GM19328 (cell line): ENCODE data around the gene MISP3.

ENCODE experiments used
- ATAC-seq: cut with Tn5 transposase; IDR thresholded peaks from one replicate; pipeline ENCODE4 v1.9.1; 2021; ENCODE audit warnings: mild to moderate bottlenecking, moderate library complexity; ENCODE audit not compliant: unreplicated experiment

Gene MISP3

GRCh38 chr19:14101003-14101545 lies 28.5 kb downstream of the MISP3 start:
- no peak for ATAC-seq

GRCh38 chr19:14102102-14102696 lies 29.6 kb downstream of the MISP3 start:
- ATAC-seq = no peak

- no peak for ATAC-seq
Measured at GRCh38 chr19:14102756-14103155, 30.2 kb downstream of the MISP3 start.

- ATAC-seq = no peak
Measured at GRCh38 chr19:14103310-14103709, 30.7 kb downstream of the MISP3 start.

DNA sequence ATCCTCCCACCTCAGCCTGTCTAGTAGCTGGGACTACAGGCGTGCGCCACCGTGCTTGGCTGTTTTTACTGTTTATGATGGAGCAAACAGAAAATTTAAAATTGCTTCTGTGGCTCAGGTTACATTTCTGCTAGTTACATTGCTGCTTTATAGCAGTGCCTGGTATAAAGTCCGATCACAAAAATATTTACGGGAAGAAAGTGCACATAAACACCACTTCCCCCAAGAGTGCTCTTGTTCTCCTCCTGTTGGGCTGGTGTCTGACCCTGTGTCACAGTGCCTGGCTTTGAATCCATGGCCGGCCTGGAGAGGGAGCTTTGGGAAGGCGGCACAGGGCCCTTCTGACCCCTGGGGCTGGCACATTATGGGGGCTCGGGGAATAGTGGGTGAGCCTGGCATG lies 33.1 kb downstream of the MISP3 start:
- no peak for ATAC-seq

GRCh38 chr19:14106840-14107239 lies 34.3 kb downstream of the MISP3 start:
- ATAC-seq = no peak

- ATAC-seq = no peak
Measured at GRCh38 chr19:14107581-14108461, 35.2 kb downstream of the MISP3 start.

GRCh38 chr19:14110650-14111049 lies 38.1 kb downstream of the MISP3 start:
- ATAC-seq = no peak

GRCh38 chr19:14111486-14111885 lies 38.9 kb downstream of the MISP3 start:
- ATAC-seq = no peak

DNA sequence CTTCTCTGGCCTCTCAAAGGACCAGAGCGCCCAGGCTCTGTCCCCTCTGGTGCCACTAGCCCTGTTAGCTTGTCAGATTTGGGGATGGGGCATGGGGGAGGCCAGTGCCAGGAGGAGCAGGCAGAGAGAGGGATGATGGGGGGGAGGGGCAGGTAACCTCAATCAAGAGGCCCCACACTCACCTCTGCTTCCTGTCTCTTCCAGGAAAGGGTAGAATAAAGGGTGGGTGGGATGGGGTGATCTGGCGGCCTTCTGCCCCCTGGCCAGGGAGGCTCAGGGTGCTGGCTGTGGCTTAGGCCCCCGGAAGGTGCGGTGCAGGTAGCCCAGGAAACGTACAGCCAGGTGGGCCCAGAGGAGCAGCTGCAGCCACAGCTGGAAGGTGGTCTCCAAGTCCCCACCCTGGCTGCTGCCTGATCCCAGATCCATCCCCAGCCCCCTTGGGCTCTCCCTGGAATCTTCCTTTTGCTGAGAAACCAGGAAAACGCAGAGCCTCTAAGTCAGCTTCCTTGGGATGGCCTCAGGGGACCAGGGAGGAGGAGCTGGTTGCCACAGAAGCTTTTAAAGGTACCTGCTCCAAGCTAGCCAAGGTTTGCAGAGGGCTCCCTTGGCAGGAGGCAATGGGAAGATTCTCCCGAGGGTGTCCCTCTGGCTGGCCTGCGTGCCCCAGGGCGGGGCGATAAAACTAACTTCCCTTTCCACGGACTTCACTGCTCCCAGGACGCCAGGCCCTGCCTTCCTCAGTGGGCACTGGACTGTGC lies 39.6 kb downstream of the MISP3 start:
- ATAC-seq = no peak

GRCh38 chr19:14112809-14113385 lies 40.3 kb downstream of the MISP3 start:
- ATAC-seq = no peak

DNA sequence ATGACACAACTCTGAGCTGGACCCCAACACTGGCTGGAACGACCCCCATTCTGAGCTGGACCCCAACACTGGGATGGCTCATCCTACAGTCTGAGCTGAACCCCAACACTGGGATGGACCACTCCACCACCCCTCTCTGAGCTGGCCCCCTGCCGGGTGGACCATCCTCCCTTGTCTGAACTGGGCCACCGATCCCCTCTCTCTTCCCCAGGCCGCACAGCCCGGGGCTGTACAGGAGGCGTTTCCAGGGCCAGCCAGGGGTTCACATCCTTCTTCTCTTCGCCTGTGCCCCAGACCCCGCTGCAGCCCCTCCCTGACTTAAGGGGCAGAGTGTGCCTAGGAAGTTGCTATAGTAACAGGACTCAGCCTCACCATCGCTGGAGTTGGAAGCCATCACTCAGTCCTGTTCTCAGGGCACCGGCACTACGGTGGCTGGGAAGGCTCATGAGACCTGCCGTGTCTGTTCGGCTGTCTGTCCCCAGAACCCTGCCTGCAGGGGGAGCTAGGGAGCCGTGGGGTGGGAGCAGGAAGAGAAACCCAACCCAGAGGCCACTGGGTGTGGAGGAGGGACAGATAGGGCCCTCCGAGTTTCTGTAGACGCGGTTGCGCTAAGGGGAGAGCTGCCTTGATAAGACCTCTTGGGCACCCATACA lies 41.3 kb downstream of the MISP3 start:
- no peak for ATAC-seq

DNA sequence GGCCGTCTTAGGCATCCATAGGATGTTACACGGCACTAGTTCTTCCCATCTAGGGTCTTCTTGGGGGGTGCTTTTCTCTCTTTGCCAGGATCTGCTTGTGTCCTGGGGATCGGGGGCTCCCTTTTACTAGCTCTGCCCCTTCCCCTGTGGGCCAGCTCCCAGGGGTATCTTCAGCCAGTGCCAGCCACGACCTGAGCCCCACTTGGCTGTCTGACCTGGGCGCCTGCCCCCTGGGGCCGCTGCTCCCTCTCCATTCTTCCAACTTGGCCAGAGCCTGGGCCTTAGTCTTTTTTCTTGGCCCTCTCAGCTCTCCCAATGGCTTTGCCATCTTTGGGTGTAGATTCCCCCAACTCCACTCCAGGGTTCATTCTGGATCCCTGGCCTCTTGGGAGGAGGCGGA lies 41.9 kb downstream of the MISP3 start:
- no peak for ATAC-seq

DNA sequence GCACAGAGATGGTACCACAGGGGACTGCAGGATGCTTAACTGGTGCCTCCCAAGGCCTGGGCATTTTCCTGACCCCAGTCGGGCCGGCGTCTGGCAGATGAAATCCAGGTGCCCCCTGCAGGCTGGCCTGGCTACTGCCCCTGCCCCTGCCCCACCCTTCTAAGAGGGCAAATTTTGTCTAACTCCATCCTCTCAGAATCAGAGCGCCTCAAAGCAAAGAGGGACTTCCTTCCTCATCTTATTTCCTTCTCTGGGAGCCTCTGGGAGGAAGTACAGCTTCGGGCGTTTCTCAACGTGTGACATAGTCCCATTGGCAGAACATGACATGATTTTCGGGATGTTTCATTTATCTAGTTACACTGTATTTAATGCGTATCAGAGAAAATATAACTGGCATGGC lies 42.3 kb downstream of the MISP3 start:
- no peak for ATAC-seq

GRCh38 chr19:14115756-14116155 lies 43.2 kb downstream of the MISP3 start:
- ATAC-seq = no peak

- no peak for ATAC-seq
Measured at GRCh38 chr19:14116525-14116917, 43.9 kb downstream of the MISP3 start.

DNA sequence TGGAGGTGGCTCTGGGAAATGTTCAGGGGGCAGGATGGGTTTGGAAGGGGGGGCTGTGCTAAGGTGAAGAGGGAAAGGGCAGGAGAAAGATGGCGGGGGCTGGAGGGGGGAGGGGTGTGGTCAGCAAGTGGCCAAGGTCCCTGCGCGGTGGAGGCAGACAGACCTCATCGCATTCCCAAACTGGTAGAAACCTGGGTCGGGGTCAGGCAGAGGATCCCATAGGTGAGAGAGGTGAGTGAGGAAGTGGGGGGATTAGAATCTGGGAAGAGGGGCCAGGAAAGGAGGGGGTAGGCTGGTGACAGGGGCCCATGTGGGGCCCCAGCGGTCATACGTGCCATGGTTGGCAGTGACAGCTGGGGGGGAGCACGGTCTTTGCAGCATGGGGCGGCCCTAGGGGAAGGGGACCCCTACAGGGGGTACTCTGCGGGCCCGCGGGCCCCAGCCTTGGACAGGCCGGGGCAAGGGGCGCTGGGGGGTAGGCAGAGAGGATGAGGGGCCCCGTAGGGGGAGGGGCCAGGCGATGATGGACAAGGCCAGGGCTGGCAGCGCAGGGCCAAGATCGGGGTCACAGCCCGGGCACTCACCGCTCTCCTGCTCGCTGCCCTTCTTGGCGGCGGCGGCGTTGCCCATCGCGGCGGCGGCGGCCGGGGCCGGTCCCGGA lies 44.5 kb downstream of the MISP3 start:
- ATAC-seq = peak; percentile 3

DNA sequence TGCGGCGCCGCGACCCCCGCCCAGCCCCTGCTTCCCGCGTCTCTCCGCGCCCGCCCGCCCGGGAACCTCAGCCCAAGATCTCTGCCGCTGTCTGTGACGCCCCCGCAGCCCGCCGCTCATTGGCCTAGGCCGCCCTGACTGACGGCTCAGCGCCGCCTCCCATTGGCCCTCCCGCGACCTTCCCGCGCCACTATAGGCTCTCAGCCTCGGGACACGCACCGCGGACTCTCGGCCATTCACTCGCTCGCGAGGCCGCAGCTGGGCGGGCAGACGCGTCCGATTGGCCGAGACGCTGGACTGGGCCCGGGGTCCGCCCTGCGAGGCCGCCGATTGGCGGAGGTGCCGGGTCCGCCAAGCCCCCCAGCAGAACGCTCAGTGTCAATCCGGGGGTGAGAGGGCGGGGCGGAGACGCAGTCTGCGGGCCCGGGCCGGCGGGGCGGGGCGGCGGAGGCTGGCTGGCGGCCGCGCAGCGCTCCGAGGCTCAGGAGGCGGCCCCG lies 45.1 kb downstream of the MISP3 start, which contains the start of gene PRKACA:
Gene PRKACA, minus strand, starts transcription at position 95 of the 497 bp plus-strand sequence. CDS start 215 bp downstream, outside the sequence.
- peak; percentile 89 for ATAC-seq

DNA sequence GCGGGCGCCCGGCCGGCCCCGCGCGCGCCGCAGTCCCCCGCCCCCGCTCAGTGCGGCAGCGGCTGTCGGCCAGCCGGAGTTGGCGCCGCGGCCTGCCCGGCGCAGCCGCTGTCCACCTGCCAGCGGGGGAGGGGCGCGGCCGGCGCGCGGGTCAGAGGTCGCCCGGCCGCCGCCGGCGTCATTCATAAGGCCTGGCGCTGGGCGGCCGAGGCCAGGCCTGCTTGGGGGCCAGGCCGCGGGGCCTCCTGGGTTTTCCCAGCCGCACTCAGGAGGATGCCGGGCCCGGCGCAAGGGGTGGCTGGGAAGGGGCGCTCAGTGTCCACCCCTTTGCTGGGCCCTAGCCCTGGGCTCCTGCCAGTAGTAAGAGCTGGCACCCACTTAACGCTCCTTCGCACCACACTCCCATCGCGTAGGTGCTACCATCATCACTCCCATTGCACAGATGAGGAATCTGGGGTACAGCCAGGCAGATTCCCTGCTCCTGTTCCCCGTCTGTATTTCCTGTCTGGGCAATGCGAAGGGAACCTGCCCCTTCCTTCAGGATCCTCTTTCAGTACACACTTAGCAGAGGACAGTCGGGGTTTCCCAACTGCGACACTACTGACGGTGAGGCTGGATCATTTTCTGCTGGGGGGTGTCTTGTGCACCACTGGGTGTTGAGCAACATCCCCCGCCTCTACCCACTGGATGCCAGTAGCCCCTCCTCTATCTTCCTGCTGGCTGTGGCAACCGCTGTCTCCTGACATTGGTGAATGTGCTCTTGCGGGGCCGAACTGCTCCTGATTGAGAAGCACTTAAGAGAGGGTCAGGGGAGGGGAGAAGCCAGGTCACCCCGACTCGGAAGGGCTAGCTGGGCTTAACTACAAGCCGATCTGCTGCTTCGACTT lies 45.8 kb downstream of the MISP3 start:
- peak; percentile 19 for ATAC-seq
